GM12864 (cell line): ENCODE measurements around the gene DNAH8.

ENCODE experiments used
- DNase-seq: peaks from one replicate; pipeline ENCODE4 v3.0.0-alpha.2; 2011; ENCODE audit warnings: low read depth
- H3K4me3 ChIP-seq: 2 replicates; pipeline ENCODE4 v1.5.1; 2011; ENCODE audit warnings: mild to moderate bottlenecking, low read depth, low read length, control low read depth
- TF ChIP-seq, protein P1 (sequence below): IDR thresholded peaks from 2 replicates; pipeline ENCODE4 v1.5.1; 2011; ENCODE audit warnings: low read depth, mild to moderate bottlenecking, moderate library complexity, low read length, control low read depth, inconsistent platforms; ENCODE audit errors: missing control alignments

DNAH8 gene

DNA sequence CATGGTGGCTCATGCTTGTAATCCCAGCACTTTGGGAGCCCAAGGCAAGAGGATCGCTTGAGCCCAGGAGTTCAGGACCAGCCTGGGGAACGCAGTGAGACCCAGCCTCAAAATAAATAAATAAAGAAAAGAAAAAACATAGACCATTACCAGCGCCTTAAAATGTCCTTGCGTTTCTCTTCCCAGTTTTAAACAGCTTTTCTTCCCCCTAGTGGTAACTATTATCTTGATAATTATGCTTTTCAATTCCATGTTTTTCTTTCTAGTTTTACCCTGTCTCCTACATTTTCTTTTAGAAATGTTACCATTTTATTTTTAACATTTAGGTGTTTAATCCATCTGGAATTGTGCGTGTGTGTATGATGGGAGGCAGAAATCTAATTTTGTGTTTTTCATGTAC is 24.4 kb downstream of the DNAH8 start:
- no peak for DNase-seq
- H3K4me3 ChIP-seq = no peak overlapping the region
- TF ChIP-seq, protein P1, sequence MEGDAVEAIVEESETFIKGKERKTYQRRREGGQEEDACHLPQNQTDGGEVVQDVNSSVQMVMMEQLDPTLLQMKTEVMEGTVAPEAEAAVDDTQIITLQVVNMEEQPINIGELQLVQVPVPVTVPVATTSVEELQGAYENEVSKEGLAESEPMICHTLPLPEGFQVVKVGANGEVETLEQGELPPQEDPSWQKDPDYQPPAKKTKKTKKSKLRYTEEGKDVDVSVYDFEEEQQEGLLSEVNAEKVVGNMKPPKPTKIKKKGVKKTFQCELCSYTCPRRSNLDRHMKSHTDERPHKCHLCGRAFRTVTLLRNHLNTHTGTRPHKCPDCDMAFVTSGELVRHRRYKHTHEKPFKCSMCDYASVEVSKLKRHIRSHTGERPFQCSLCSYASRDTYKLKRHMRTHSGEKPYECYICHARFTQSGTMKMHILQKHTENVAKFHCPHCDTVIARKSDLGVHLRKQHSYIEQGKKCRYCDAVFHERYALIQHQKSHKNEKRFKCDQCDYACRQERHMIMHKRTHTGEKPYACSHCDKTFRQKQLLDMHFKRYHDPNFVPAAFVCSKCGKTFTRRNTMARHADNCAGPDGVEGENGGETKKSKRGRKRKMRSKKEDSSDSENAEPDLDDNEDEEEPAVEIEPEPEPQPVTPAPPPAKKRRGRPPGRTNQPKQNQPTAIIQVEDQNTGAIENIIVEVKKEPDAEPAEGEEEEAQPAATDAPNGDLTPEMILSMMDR = peak; percentile 9

DNA sequence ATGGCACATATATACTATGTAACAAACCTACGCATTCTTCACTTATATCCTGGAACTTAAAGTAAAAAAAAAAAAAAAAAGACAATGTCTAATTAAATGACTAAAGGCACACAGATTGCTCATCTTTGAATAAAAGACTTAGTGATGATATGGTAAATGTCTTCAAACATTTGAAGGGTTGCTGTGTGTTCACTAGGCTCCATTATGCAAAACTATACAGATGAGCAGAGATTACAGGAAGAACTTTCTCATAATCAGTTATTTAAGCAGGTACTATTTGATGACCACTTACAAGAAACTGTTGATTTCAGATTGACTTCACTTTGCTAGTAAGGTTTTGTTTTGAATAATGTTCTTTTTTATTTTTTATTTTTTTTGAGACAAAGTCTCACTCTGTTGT is 34.4 kb downstream of the DNAH8 start:
- no peak for DNase-seq
- TF ChIP-seq, protein P1 = no peak
- H3K4me3 ChIP-seq = no peak overlapping the region

DNA sequence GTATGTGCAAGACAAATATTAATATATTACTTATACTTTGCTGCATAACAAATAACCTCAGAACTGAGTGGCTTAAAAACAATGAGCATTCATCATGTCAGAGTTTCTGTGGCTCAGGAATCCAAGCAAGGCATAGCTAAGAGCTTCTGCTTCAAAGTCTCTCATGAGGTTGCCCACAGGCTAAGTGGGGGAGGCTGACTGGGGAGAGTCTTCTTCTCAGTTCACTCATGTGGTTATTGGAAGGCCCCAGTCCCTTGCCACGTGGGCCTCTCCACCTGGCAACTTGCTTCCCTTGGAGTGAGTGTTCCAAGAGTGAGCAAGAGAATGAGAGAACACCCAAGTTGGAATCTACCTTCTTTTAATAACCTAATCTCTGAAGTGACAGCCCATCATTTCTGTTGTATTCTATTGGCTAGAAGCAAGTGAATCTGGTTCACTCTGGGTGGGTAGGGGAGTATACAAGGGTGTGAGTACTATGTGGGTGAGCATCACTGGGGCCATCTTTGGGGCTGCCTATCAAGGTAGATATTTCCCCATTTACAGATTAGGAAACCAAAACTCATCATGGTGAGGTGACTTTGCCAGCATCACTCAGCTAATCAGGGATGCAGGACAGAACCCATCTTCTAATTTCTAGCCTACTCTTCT is 36.0 kb downstream of the DNAH8 start:
- TF ChIP-seq, protein P1 = no peak
- no peak overlapping the region for H3K4me3 ChIP-seq
- DNase-seq = no peak

DNA sequence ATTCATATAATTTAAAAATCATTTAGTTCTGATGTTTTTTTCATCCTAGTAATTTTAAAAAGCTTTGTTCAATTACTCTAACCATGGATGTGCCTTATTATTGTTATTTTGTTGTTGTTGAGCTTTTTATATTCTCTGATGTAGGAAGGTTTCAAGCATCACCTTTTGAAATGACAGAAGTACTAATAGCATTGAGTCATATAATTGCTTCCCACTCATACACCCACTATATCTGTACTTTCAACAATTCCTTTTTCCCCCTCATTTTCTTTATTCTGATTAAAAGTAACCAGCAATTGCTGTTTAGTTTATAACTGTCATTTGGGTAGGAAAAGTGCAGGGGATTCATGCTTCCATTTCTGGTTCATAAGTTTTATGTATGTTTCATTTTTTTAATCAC is 38.6 kb downstream of the DNAH8 start:
- TF ChIP-seq, protein P1 = no peak
- no peak for DNase-seq

DNA sequence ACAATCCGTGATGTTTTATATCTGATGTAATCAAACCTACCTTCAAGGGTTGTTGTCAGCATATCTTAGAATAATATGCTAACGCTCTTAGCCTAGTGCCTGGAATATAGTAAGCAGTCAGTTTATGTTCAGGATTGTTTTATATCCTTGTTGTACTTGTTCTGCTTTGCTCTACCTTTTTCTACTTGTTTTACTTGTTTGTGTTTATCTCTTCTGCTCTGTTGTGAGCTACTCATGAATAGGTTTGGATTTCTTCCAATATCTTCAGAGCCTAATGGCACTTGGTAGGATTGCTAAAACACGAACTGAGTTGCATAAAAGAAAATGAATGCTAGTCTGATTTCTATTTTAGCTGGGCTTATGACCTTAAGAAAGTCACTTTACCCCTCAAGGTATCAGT is 40.1 kb downstream of the DNAH8 start:
- DNase-seq = no peak
- TF ChIP-seq, protein P1 = no peak
- H3K4me3 ChIP-seq = no peak overlapping the region

More for the DNA sequence above, 38.6 kb downstream of the DNAH8 start:
- H3K4me3 ChIP-seq = no peak overlapping the region

DNA sequence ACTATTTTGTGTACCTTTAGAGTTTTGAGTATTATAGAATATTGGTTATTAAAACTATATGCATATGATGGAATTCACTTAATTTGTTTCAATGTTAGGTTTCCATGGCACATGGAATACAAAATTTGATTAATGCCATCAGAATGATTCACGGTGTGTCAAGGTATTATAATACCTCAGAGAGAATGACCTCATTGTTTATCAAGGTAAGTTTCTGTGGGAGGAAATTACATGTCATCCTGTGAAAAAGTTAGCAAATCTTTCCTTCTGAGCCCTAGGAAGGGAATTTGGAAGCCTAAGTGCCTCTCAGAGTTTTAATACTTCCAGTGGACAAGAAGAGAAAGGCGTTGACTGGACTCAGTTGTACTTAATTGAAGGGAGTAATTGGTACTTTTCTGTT is 40.8 kb downstream of the DNAH8 start:
- TF ChIP-seq, protein P1 = no peak
- no peak overlapping the region for H3K4me3 ChIP-seq
- DNase-seq = no peak

DNA sequence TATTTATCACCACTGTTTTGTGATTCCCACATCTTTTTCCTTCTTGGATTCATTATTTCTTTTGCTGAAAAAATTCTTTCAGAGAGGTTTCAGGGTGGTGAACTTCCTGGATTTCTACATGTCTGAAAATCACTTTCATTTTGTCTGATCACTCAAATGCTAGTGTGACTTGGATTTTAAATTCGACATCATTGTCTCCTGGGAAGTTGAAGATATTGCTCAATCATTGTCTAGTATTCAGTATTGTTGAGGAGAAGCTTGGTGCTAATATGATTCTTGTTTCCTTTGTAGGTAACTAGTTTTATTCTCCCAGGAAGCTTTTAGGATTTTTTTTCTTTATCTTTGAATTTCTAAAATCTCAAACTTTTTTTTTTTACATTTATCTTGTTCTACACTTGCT is 45.0 kb downstream of the DNAH8 start:
- no peak for DNase-seq
- TF ChIP-seq, protein P1 = no peak
- no peak overlapping the region for H3K4me3 ChIP-seq
